GM10847 (cell line): ENCODE data around the gene RIC1.

ENCODE experiments used
- POLR2A ChIP-seq: IDR thresholded peaks from 2 replicates; pipeline ENCODE4 v1.6.1; 2011; ENCODE audit not compliant: insufficient read length; ENCODE audit errors: extremely low read depth

The RIC1 gene

GRCh38 chr9:5628530-5629311 is at the start of gene RIC1:
TSS of gene RIC1 (plus strand) at chr9:5629107. CDS start at chr9:5629310, 203 bp downstream.
- TF ChIP-seq POLR2A, result peak; percentile 98

- TF ChIP-seq POLR2A, result no peak
Observed at GRCh38 chr9:5579881-5580280, 49.0 kb upstream of the RIC1 start.

- TF ChIP-seq POLR2A, result no peak
Observed at GRCh38 chr9:5580650-5581049, 48.3 kb upstream of the RIC1 start.

- no peak for TF ChIP-seq POLR2A
Observed at GRCh38 chr9:5582835-5583195, 46.1 kb upstream of the RIC1 start.

- no peak for TF ChIP-seq POLR2A
Observed at GRCh38 chr9:5586391-5586802, 42.5 kb upstream of the RIC1 start.

GRCh38 chr9:5587024-5587423 is 41.9 kb upstream of the RIC1 start:
- no peak for TF ChIP-seq POLR2A

- TF ChIP-seq POLR2A, result no peak
Observed at GRCh38 chr9:5592231-5592630, 36.7 kb upstream of the RIC1 start.

GRCh38 chr9:5592904-5593303 is 36.0 kb upstream of the RIC1 start:
- no peak for TF ChIP-seq POLR2A

- no peak for TF ChIP-seq POLR2A
Observed at GRCh38 chr9:5593904-5594303, 35.0 kb upstream of the RIC1 start.

- TF ChIP-seq POLR2A, result no peak
Observed at GRCh38 chr9:5596173-5596572, 32.7 kb upstream of the RIC1 start.

GRCh38 chr9:5608298-5609225 is 20.3 kb upstream of the RIC1 start:
- TF ChIP-seq POLR2A, result no peak

GRCh38 chr9:5609226-5609596 is 19.7 kb upstream of the RIC1 start:
- TF ChIP-seq POLR2A, result no peak

- TF ChIP-seq POLR2A, result no peak
Observed at GRCh38 chr9:5610491-5610890, 18.4 kb upstream of the RIC1 start.

GRCh38 chr9:5611321-5612184 is 17.4 kb upstream of the RIC1 start:
- TF ChIP-seq POLR2A, result no peak

GRCh38 chr9:5612185-5612530 is 16.7 kb upstream of the RIC1 start:
- no peak for TF ChIP-seq POLR2A
